Measurements from ENCODE around the gene KCTD3.
A peak's percentile ranks its signal among the peaks of the same experiment; 100 is the strongest.

Gene KCTD3

GRCh38 chr1:215590779-215591491 is 23.8 kb downstream of the KCTD3 start:
- no peak for TF ChIP-seq CTCF (IDR thresholded peaks at IDR 0.05; ENCODE audit: control insufficient read depth, extremely low read depth, insufficient read depth)
- peak; percentile 65 for DNase-seq (ENCODE audit: low read depth)
- H3K4me3 ChIP-seq (ENCODE audit: low read depth, low read length) = 0 out of 2 replicates have a peak overlapping the region, but pooled peaks have one; percentile 11

- H3K4me3 ChIP-seq (ENCODE audit: low read depth, low read length) = no peak overlapping the region
- TF ChIP-seq CTCF (IDR thresholded peaks at IDR 0.05; ENCODE audit: control insufficient read depth, extremely low read depth, insufficient read depth) = no peak
- no peak for DNase-seq (ENCODE audit: low read depth)
These were observed 27.5 kb downstream of the KCTD3 start for GRCh38 chr1:215594640-215595039.

GRCh38 chr1:215595231-215595630 is 28.1 kb downstream of the KCTD3 start:
- TF ChIP-seq CTCF (IDR thresholded peaks at IDR 0.05; ENCODE audit: control insufficient read depth, extremely low read depth, insufficient read depth) = no peak
- no peak overlapping the region for H3K4me3 ChIP-seq (ENCODE audit: low read depth, low read length)
- no peak for DNase-seq (ENCODE audit: low read depth)

- no peak for TF ChIP-seq CTCF (IDR thresholded peaks at IDR 0.05; ENCODE audit: control insufficient read depth, extremely low read depth, insufficient read depth)
These were observed 30.9 kb downstream of the KCTD3 start for GRCh38 chr1:215597961-215598360.

GRCh38 chr1:215599418-215600074 is 32.4 kb downstream of the KCTD3 start:
- H3K4me3 ChIP-seq (ENCODE audit: low read depth, low read length) = no peak overlapping the region
- no peak for DNase-seq (ENCODE audit: low read depth)

More at GRCh38 chr1:215597961-215598360, 30.9 kb downstream of the KCTD3 start:
- DNase-seq (ENCODE audit: low read depth) = no peak
- no peak overlapping the region for H3K4me3 ChIP-seq (ENCODE audit: low read depth, low read length)

GRCh38 chr1:215600258-215600792 is 33.2 kb downstream of the KCTD3 start:
- no peak for TF ChIP-seq CTCF (IDR thresholded peaks at IDR 0.05; ENCODE audit: control insufficient read depth, extremely low read depth, insufficient read depth)
- no peak overlapping the region for H3K4me3 ChIP-seq (ENCODE audit: low read depth, low read length)
- no peak for DNase-seq (ENCODE audit: low read depth)

More at GRCh38 chr1:215599418-215600074, 32.4 kb downstream of the KCTD3 start:
- TF ChIP-seq CTCF (IDR thresholded peaks at IDR 0.05; ENCODE audit: control insufficient read depth, extremely low read depth, insufficient read depth) = no peak

Data from LNCaP clone FGC (cell line).